GM19397 (cell line): Measurements from ENCODE around the gene AK2.
"Not testable (repeated sequence)": the region's sequence is repeated elsewhere in the genome, so short reads cannot be mapped to it uniquely, and the experiment has no call there.

Source experiments
- ATAC-seq: cut with Tn5 transposase; IDR thresholded peaks from one replicate; pipeline ENCODE4 v1.9.1; 2021; ENCODE audit warnings: mild to moderate bottlenecking, moderate library complexity; ENCODE audit not compliant: unreplicated experiment

The AK2 gene

GRCh38 chr1:32978854-32979253 is 57.8 kb downstream of the AK2 start:
- no peak for ATAC-seq

- ATAC-seq = no peak
These were observed 59.1 kb downstream of the AK2 start for GRCh38 chr1:32977546-32978087.

GRCh38 chr1:32975055-32975454 is 61.6 kb downstream of the AK2 start:
- ATAC-seq = not testable (repeated sequence)

GRCh38 chr1:32973458-32973857 is 63.2 kb downstream of the AK2 start:
- not testable (repeated sequence) for ATAC-seq

- no peak for ATAC-seq
These were observed 63.8 kb downstream of the AK2 start for GRCh38 chr1:32972814-32973428.

- ATAC-seq = no peak
These were observed 65.1 kb downstream of the AK2 start for GRCh38 chr1:32971576-32971975.

GRCh38 chr1:32971156-32971555 is 65.5 kb downstream of the AK2 start:
- no peak for ATAC-seq

GRCh38 chr1:32969566-32969965 is 67.1 kb downstream of the AK2 start:
- no peak for ATAC-seq

- no peak for ATAC-seq
These were observed 68.7 kb downstream of the AK2 start for GRCh38 chr1:32967888-32968568.

- no peak for ATAC-seq
These were observed 69.8 kb downstream of the AK2 start for GRCh38 chr1:32966900-32967299.

GRCh38 chr1:32965251-32965747 is 71.4 kb downstream of the AK2 start:
- no peak for ATAC-seq

- ATAC-seq = peak; percentile 87
These were observed 72.0 kb downstream of the AK2 start, which contains the start of gene RNF19B for GRCh38 chr1:32964461-32965250. RNF19B (minus strand) TSS chr1:32964809; CDS start chr1:32964685, 124 bp downstream.

- peak; percentile 18 for ATAC-seq
These were observed 72.8 kb downstream of the AK2 start for GRCh38 chr1:32963746-32964460.

- ATAC-seq = no peak
These were observed 74.3 kb downstream of the AK2 start for GRCh38 chr1:32962248-32962896.

- no peak for ATAC-seq
These were observed 75.8 kb downstream of the AK2 start for GRCh38 chr1:32960819-32961355.

GRCh38 chr1:32960342-32960741 is 76.3 kb downstream of the AK2 start:
- no peak for ATAC-seq

GRCh38 chr1:32958827-32959226 is 77.9 kb downstream of the AK2 start:
- ATAC-seq = no peak
